Endothelial cell of umbilical vein (primary cell): ENCODE results near the gene CNTFR. TPM values are rescaled to one million over a fixed set of nuclear protein-coding genes. Genes with fewer than 3 reads are reported as not detected.

Experiments used
- BruUV-seq: library from RNA; stranded (reverse); fragments of 400-500 nt; replicated peaks from 2 replicates; lab custom pipeline; 2021; lab: Mats Ljungman, UMichigan
- CTCF ChIA-PET: fragments of 300-600, 350-600 bp; sonication (Branson Sonifier 250); formaldehyde crosslinking; loops from one replicate; lab custom pipeline; 2021; ENCODE audit warnings: antibody characterized with exemption, inconsistent platforms; lab: Charles Lee
- POLR2A ChIA-PET: fragments of 300-600, 350-600 bp; sonication (Branson Sonifier 250); formaldehyde crosslinking; loops from one replicate; lab custom pipeline; 2021; ENCODE audit warnings: antibody characterized with exemption, inconsistent platforms; lab: Charles Lee
- DNase-seq: peaks from one replicate; pipeline ENCODE4 v3.0.0-alpha.2; 2011; ENCODE audit warnings: low read depth, low spot score
- FAIRE-seq: peaks from 2 replicates; lab custom pipeline; 2011; peaks lifted over from hg19 to GRCh38; lab: Jason Lieb, UNC
- H2AFZ ChIP-seq: 2 replicates; pipeline ENCODE4 v1.6.0; 2012; ENCODE audit warnings: low read depth, low read length, control low read depth, inconsistent platforms
- H3K27ac ChIP-seq: 2 replicates; pipeline ENCODE4 v1.5.1; 2011; ENCODE audit warnings: low read depth, mild to moderate bottlenecking, control low read depth, low read length, moderate library complexity; ENCODE audit not compliant: insufficient read depth
- H3K27me3 ChIP-seq, 2 experiments: 2 replicates each; pipeline versions ENCODE4 v1.6.0 to v1.6.1; 2011; ENCODE audit warnings: low read length in 2 of 2, mixed read lengths in 1 of 2; ENCODE audit not compliant: control insufficient read depth in 2 of 2, insufficient read depth in 2 of 2
- H3K36me3 ChIP-seq, 2 experiments: 2 replicates in 1 of 2; 3 replicates in 1 of 2; pipeline ENCODE4 v1.5.1; 2011; ENCODE audit warnings: low read length in 2 of 2, mild to moderate bottlenecking in 1 of 2, moderate library complexity in 1 of 2; ENCODE audit not compliant: control insufficient read depth in 2 of 2, insufficient read depth in 2 of 2; ENCODE audit errors: extremely low read depth in 1 of 2
- H3K4me1 ChIP-seq: 3 replicates; pipeline ENCODE4 v1.5.1; 2011; ENCODE audit warnings: mild to moderate bottlenecking, low read length; ENCODE audit not compliant: control insufficient read depth, insufficient read depth; ENCODE audit errors: extremely low read depth
- H3K4me2 ChIP-seq: 2 replicates; pipeline ENCODE4 v1.6.1; 2011; ENCODE audit warnings: low read length, control low read depth, mixed read lengths; ENCODE audit not compliant: insufficient read depth
- H3K4me3 ChIP-seq, 3 experiments: fragments of 200-600 bp in 1 of 3; sonication (generic), shearing (Covaris generic) in 1 of 3; replicated peaks in 1 of 3; 2 replicates each; pipeline ENCODE4 v1.5.1; 2011 to 2016; ENCODE audit warnings: control low read depth in 3 of 3, low read length in 3 of 3, mild to moderate bottlenecking in 2 of 3, inconsistent platforms in 1 of 3, low read depth in 1 of 3, moderate library complexity in 1 of 3; ENCODE audit not compliant: insufficient read depth in 1 of 3
- H3K79me2 ChIP-seq: 2 replicates; pipeline ENCODE4 v1.6.0; 2012; ENCODE audit warnings: low read length, inconsistent platforms; ENCODE audit not compliant: control insufficient read depth, insufficient read depth
- H3K9ac ChIP-seq: replicated peaks from 2 replicates; pipeline ENCODE3; 2011; ENCODE audit warnings: low read length, control low read depth; ENCODE audit not compliant: insufficient read depth; ENCODE audit errors: extremely low read depth
- H3K9me1 ChIP-seq: replicated peaks from 3 replicates; pipeline ENCODE4 v1.6.0; 2011; ENCODE audit warnings: mild to moderate bottlenecking, low read length; ENCODE audit not compliant: control insufficient read depth, insufficient read depth; ENCODE audit errors: extremely low read depth
- H3K9me3 ChIP-seq: replicated peaks from 2 replicates; pipeline ENCODE4 v1.5.1; 2012; ENCODE audit warnings: low read length, inconsistent platforms; ENCODE audit not compliant: control insufficient read depth, insufficient read depth
- H4K20me1 ChIP-seq: replicated peaks from 2 replicates; pipeline ENCODE3; 2011; ENCODE audit warnings: mild to moderate bottlenecking, low read length; ENCODE audit not compliant: control insufficient read depth, insufficient read depth; ENCODE audit errors: extremely low read depth
- EZH2 ChIP-seq: IDR thresholded peaks from 2 replicates; pipeline ENCODE4 v1.6.1; 2012; ENCODE audit warnings: borderline replicate concordance, low read depth, mild to moderate bottlenecking, moderate library complexity, low read length, inconsistent platforms; ENCODE audit not compliant: severe bottlenecking
- FOS ChIP-seq: IDR thresholded peaks from 2 replicates; pipeline ENCODE4 v1.6.1; 2011; ENCODE audit warnings: mild to moderate bottlenecking, low read length, moderate library complexity, borderline replicate concordance; ENCODE audit not compliant: insufficient read depth
- GATA2 ChIP-seq: IDR thresholded peaks from 2 replicates; pipeline ENCODE4 v1.7.0; 2011; ENCODE audit warnings: low read depth, mild to moderate bottlenecking, moderate library complexity, mixed read lengths, low read length; ENCODE audit not compliant: insufficient read length, insufficient read depth
- JUN ChIP-seq: IDR thresholded peaks from 2 replicates; pipeline ENCODE4 v1.6.1; 2011; ENCODE audit warnings: borderline replicate concordance, low read depth; ENCODE audit not compliant: insufficient read length, insufficient read depth
- MYC ChIP-seq: IDR thresholded peaks from one replicate; pipeline ENCODE4 v1.6.1; 2011; ENCODE audit warnings: mild to moderate bottlenecking, low read depth, low read length
- POLR2A ChIP-seq: IDR thresholded peaks from 2 replicates; pipeline ENCODE4 v1.6.1; 2012; ENCODE audit warnings: low read depth, mild to moderate bottlenecking, control low read depth, low read length
- POLR2AphosphoS5 ChIP-seq: IDR thresholded peaks from 2 replicates; pipeline ENCODE4 v1.6.1; 2012; ENCODE audit warnings: low read depth, mild to moderate bottlenecking, control low read depth, low read length, moderate library complexity; ENCODE audit not compliant: insufficient read depth
- dilution Hi-C: fragments of 300-500 bp; cut with MboI; formaldehyde crosslinking; loops from one replicate; pipeline ENCODE4 v1.15.0; 2019; ENCODE audit warnings: low sequenced_read_pairs; ENCODE audit not compliant: extremely low pct_ligation_motif_present
- intact Hi-C: fragments of 100-400 bp; cut with micrococcal nuclease; formaldehyde crosslinking; loops from one replicate; pipeline ENCODE4 v1.10.0; 2022
- polyA plus RNA-seq, 4 experiments: library from polyadenylated mRNA; depleted of rRNA in 3 of 4; stranded (reverse) in 3 of 4; unstranded in 1 of 4; fragments of >200 nt; gene quantifications; 2 replicates each; pipeline versions ENCODE4 v1.2.1 to v1.2.3, GENCODE V29; 2011 to 2012; ENCODE audit warnings: missing spikeins in 1 of 4
- total RNA-seq: library from RNA; stranded (reverse); gene quantifications from 2 replicates; pipeline ENCODE4 v1.2.3, GENCODE V29; 2021
- TF ChIP-seq, protein P1 (sequence below), 2 donors: IDR thresholded peaks; 1 replicate in 1 of 2; 2 replicates in 1 of 2; pipeline ENCODE4 v1.5.1; 2011; ENCODE audit warnings: low read length in 2 of 2, mild to moderate bottlenecking in 2 of 2, moderate library complexity in 2 of 2, control low read depth in 1 of 2, inconsistent platforms in 1 of 2, low read depth in 1 of 2; ENCODE audit not compliant: insufficient read depth in 1 of 2; ENCODE audit errors: extremely low read depth in 1 of 2
- TF ChIP-seq, protein P2 (sequence below): IDR thresholded peaks from 2 replicates; pipeline ENCODE4 v1.6.1; 2011; ENCODE audit not compliant: insufficient read depth, insufficient read length

CNTFR gene
- total and polyA plus RNA-seq, 2 donors (not counting 3 experiments of a cell fraction or from before 2014, with no cell fraction given) = not detected

DNA sequence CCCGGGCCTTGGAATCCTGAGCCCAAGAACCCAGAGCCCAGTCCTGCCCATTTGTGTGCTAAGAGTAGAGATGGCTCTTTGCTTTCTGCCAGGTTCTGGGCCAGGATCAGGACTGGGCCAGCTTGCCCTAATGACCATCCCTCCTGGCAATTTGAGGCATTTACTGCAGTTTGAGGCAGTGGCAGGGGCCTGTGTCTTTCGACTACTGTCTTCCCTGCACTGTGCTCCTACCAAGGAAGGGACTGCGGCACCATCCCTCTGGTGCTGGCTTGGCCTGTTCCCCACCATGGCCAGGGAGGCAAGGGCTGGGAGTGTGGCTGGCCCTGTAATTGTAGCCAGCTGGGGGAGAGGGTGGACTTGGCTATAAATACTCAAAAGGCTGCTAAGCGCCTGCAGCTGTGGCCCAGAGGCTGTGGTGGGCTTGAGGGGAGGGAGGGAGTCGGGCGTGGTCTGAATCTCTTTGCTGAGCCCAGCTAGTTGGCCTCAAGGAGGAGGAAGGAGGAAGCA is 71.4 kb downstream of the CNTFR start:
- Histone ChIP-seq H3K9me1 (no peaks in the 10 kb centered on the region), H3K27me3 (peaks cover 9 to 11% of the 10 kb centered on the region in 2 experiments), H3K4me2 (no peak overlapping the region), H3K36me3 (no peaks in the 10 kb centered on the region), H3K9ac (no peak overlapping the region), H4K20me1 (no peaks in the 10 kb centered on the region), H3K9me3 (no peaks in the 10 kb centered on the region), H3K4me1 (peaks cover 3% of the 10 kb centered on the region), H3K4me3 (no peak overlapping the region), H2AFZ (no peak overlapping the region), H3K27ac (no peak overlapping the region), H3K79me2 (no peaks in the 10 kb centered on the region)
- no peak for FAIRE-seq
- TF ChIP-seq, protein P1, sequence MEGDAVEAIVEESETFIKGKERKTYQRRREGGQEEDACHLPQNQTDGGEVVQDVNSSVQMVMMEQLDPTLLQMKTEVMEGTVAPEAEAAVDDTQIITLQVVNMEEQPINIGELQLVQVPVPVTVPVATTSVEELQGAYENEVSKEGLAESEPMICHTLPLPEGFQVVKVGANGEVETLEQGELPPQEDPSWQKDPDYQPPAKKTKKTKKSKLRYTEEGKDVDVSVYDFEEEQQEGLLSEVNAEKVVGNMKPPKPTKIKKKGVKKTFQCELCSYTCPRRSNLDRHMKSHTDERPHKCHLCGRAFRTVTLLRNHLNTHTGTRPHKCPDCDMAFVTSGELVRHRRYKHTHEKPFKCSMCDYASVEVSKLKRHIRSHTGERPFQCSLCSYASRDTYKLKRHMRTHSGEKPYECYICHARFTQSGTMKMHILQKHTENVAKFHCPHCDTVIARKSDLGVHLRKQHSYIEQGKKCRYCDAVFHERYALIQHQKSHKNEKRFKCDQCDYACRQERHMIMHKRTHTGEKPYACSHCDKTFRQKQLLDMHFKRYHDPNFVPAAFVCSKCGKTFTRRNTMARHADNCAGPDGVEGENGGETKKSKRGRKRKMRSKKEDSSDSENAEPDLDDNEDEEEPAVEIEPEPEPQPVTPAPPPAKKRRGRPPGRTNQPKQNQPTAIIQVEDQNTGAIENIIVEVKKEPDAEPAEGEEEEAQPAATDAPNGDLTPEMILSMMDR (IDR thresholded peaks at IDR 0.05; ENCODE audit: extremely low read depth in 1 of 2, insufficient read depth in 1 of 2, low read depth in 1 of 2, low read length in 2 of 2) = no peak
- no peak for TF ChIP-seq POLR2A
- TF ChIP-seq MYC = no peak
- TF ChIP-seq GATA2 = no peak
- no peak for TF ChIP-seq JUN
- TF ChIP-seq POLR2AphosphoS5 = no peak
- TF ChIP-seq, protein P2, sequence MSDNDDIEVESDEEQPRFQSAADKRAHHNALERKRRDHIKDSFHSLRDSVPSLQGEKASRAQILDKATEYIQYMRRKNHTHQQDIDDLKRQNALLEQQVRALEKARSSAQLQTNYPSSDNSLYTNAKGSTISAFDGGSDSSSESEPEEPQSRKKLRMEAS = no peak
- TF ChIP-seq FOS = no peak
- no peak for TF ChIP-seq EZH2
- DNase-seq = no peak
- BruUV-seq = no TSS peak
- intact Hi-C loops = no loop called here
- POLR2A ChIA-PET = no interaction called here
- CTCF ChIA-PET = interaction anchor here (1.4 to 2.4 kb wide), 3 partner anchors 17 to 114 kb away, joined by 4 to 10 read pairs (median 6); no protein-coding TSS in a partner anchor
- dilution Hi-C loops = loop anchor here (25.0 kb wide), 1 partner anchor 106 kb away; no protein-coding TSS in a partner anchor
